H1 (cell line): ENCODE measurements around the gene LRATD1. TPM values are rescaled to one million over a fixed set of nuclear protein-coding genes. Genes with fewer than 3 reads are reported as not detected.

Source experiments
- CBX5 ChIP-seq: fragments of 300-800, 300-1000 bp; sonication (generic); IDR thresholded peaks from 2 replicates; pipeline ENCODE4 v1.7.1; 2016; ENCODE audit warnings: antibody characterized with exemption, low read length, low read depth
- CTBP2 ChIP-seq: IDR thresholded peaks from 2 replicates; pipeline ENCODE4 v1.7.0; 2011; ENCODE audit warnings: borderline replicate concordance, mild to moderate bottlenecking, moderate library complexity, mixed read lengths, low read length; ENCODE audit not compliant: insufficient read depth, insufficient read length
- HDAC6 ChIP-seq: IDR thresholded peaks from one replicate; pipeline ENCODE4 v1.7.1; 2012; ENCODE audit warnings: low read depth, mild to moderate bottlenecking, inconsistent platforms, low read length, moderate library complexity
- KDM4A ChIP-seq: IDR thresholded peaks from one replicate; pipeline ENCODE4 v1.7.1; 2012; ENCODE audit warnings: low read depth, mild to moderate bottlenecking, moderate library complexity, low read length, inconsistent platforms; ENCODE audit not compliant: severe bottlenecking
- PHF8 ChIP-seq: fragments of 200-600 bp; sonication (generic); conservative IDR thresholded peaks from 2 replicates; pipeline ENCODE4 v1.7.1; 2012; ENCODE audit warnings: low read depth, mild to moderate bottlenecking, inconsistent platforms, low read length, moderate library complexity
- SIRT6 ChIP-seq: IDR thresholded peaks from one replicate; pipeline ENCODE4 v1.7.1; 2012; ENCODE audit warnings: low read length, inconsistent platforms
- TBP ChIP-seq: IDR thresholded peaks from 2 replicates; pipeline ENCODE4 v1.6.1; 2011; ENCODE audit warnings: low read depth, low read length, improper control_type of control experiment
- YY1 ChIP-seq: IDR thresholded peaks from 2 replicates; pipeline ENCODE4 v1.6.1; 2011; ENCODE audit warnings: low read depth, mild to moderate bottlenecking, low read length
- polyA plus RNA-seq, 7 experiments: library from polyadenylated mRNA; depleted of rRNA in 3 of 7; stranded (reverse) in 5 of 7; unstranded in 2 of 7; fragments of >200 nt in 5 of 7; fragments of 200-250 nt in 2 of 7; gene quantifications; 1 replicate in 5 of 7; 2 replicates in 1 of 7; 4 replicates in 1 of 7; pipeline versions ENCODE4 v1.2.1 to v1.2.3, GENCODE V29; 2011 to 2013; ENCODE audit warnings: missing spikeins in 2 of 7, mixed read lengths in 2 of 7
- total RNA-seq: library from RNA; stranded (reverse); fragmentation: NEBNext Ultra II Directional; extraction: Animal tissue kit (Norgen Biotek cat#: 25700); gene quantifications from 2 replicates; pipeline ENCODE4 v1.2.1, GENCODE V29; 2021
- TF ChIP-seq, protein P1 (sequence below): IDR thresholded peaks from 2 replicates; pipeline ENCODE4 v1.6.1; 2011; ENCODE audit warnings: low read depth, mild to moderate bottlenecking, low read length; ENCODE audit not compliant: insufficient read depth

The LRATD1 gene
- total and polyA plus RNA-seq, 2 of the 8 experiments (the other 6 are each of a cell fraction or from before 2014, with no cell fraction given), result 1.2 to 2.3 TPM

GRCh38 chr2:14628901-14629300, 3.6 kb upstream of the LRATD1 start (continued):
- TF ChIP-seq HDAC6 (no peak), CBX5 (no peak), PHF8 (no peak), SIRT6 (no peak), TBP (no peak), CTBP2 (no peak), KDM4A (no peak), YY1 (no peak)
- TF ChIP-seq, protein P1, sequence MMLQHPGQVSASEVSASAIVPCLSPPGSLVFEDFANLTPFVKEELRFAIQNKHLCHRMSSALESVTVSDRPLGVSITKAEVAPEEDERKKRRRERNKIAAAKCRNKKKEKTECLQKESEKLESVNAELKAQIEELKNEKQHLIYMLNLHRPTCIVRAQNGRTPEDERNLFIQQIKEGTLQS, result no peak
